HAP-1 (cell line): ENCODE data around the gene SETD7.

Experiments used
- DNase-seq, 2 experiments: peaks; one replicate each; pipeline ENCODE4 v3.0.0-alpha.2; 2016 to 2020; ENCODE audit warnings: low spot score in 2 of 2
- H3K27me3 ChIP-seq: fragments of 250-450 bp; sonication (Bioruptor Pico); 2 replicates; pipeline ENCODE4 v1.5.1; 2020; ENCODE audit warnings: low read depth, mild to moderate bottlenecking, moderate library complexity
- H3K36me3 ChIP-seq: fragments of 250-450 bp; sonication (Bioruptor Pico); replicated peaks from 2 replicates; pipeline ENCODE4 v1.5.1; 2020; ENCODE audit warnings: mild to moderate bottlenecking
- H3K4me1 ChIP-seq: fragments of 250-450 bp; sonication (Bioruptor Pico); 2 replicates; pipeline ENCODE4 v1.5.1; 2020; ENCODE audit warnings: mild to moderate bottlenecking
- H3K4me3 ChIP-seq: fragments of 250-450 bp; sonication (Bioruptor Pico); 2 replicates; pipeline ENCODE4 v1.5.1; 2020; ENCODE audit warnings: mild to moderate bottlenecking, moderate library complexity
- H3K9me3 ChIP-seq: fragments of 250-450 bp; sonication (Bioruptor Pico); 2 replicates; pipeline ENCODE4 v1.5.1; 2020; ENCODE audit warnings: mild to moderate bottlenecking, moderate library complexity
- in situ Hi-C: fragments of 300-500 bp; cut with MboI; formaldehyde crosslinking; loops from 3 replicates; pipeline ENCODE4 v1.14.3; 2020; ENCODE audit warnings: low sequenced_read_pairs, inconsistent platforms, mixed read lengths

Gene SETD7

GRCh38 chr4:139562067-139562684 is 6.2 kb upstream of the SETD7 start:
- no peaks in the 10 kb centered on the region for H3K36me3 ChIP-seq
- in situ Hi-C loops = no loop called here
- H3K9me3 ChIP-seq = no peaks in the 10 kb centered on the region
- no peak for DNase-seq
- peaks cover 5% of the 10 kb centered on the region for H3K4me1 ChIP-seq
- H3K4me3 ChIP-seq = no peak overlapping the region
- no peaks in the 10 kb centered on the region for H3K27me3 ChIP-seq

- no peak overlapping the region for H3K4me3 ChIP-seq
- H3K9me3 ChIP-seq = no peaks in the 10 kb centered on the region
- peaks cover 5% of the 10 kb centered on the region for H3K4me1 ChIP-seq
- H3K27me3 ChIP-seq = no peaks in the 10 kb centered on the region
- H3K36me3 ChIP-seq = no peaks in the 10 kb centered on the region
- in situ Hi-C loops = no loop called here
- DNase-seq = peak in 1 of 2 experiments; percentile 30
These were observed 4.5 kb upstream of the SETD7 start for GRCh38 chr4:139560406-139561104.

- Histone ChIP-seq H3K36me3 (no peaks in the 10 kb centered on the region), H3K27me3 (no peaks in the 10 kb centered on the region), H3K9me3 (no peaks in the 10 kb centered on the region), H3K4me3 (no peak overlapping the region), H3K4me1 (peaks cover 7% of the 10 kb centered on the region)
- in situ Hi-C loops = no loop called here
- no peak for DNase-seq
These were observed 3.7 kb upstream of the SETD7 start for GRCh38 chr4:139559687-139560086.

- no peaks in the 10 kb centered on the region for H3K9me3 ChIP-seq
- peaks cover 13% of the 10 kb centered on the region for H3K4me1 ChIP-seq
- in situ Hi-C loops = no loop called here
- H3K4me3 ChIP-seq = no peak overlapping the region
- no peaks in the 10 kb centered on the region for H3K36me3 ChIP-seq
- no peak for DNase-seq
- no peaks in the 10 kb centered on the region for H3K27me3 ChIP-seq
These were observed 3.1 kb upstream of the SETD7 start for GRCh38 chr4:139559089-139559479.

GRCh38 chr4:139558235-139559088 is 2.4 kb upstream of the SETD7 start:
- H3K4me3 ChIP-seq = no peak overlapping the region
- H3K27me3 ChIP-seq = no peaks in the 10 kb centered on the region
- no peaks in the 10 kb centered on the region for H3K9me3 ChIP-seq
- H3K4me1 ChIP-seq = peaks cover 20% of the 10 kb centered on the region
- in situ Hi-C loops = no loop called here
- DNase-seq = no peak
- H3K36me3 ChIP-seq = no peaks in the 10 kb centered on the region

GRCh38 chr4:139557556-139558110 is 1.6 kb upstream of the SETD7 start:
- no peaks in the 10 kb centered on the region for H3K9me3 ChIP-seq
- H3K4me1 ChIP-seq = peaks cover 24% of the 10 kb centered on the region
- DNase-seq = no peak
- H3K36me3 ChIP-seq = no peaks in the 10 kb centered on the region
- in situ Hi-C loops = no loop called here
- peak overlapping the region; percentile 69 for H3K4me3 ChIP-seq
- no peaks in the 10 kb centered on the region for H3K27me3 ChIP-seq

- peak; percentile 29 to 66 for DNase-seq
- in situ Hi-C loops = no loop called here
- H3K4me1 ChIP-seq = peaks cover 24% of the 10 kb centered on the region
- no peaks in the 10 kb centered on the region for H3K9me3 ChIP-seq
- peak overlapping the region; percentile 69 for H3K4me3 ChIP-seq
- no peaks in the 10 kb centered on the region for H3K27me3 ChIP-seq
- H3K36me3 ChIP-seq = no peaks in the 10 kb centered on the region
These were observed 921 bp upstream of the SETD7 start for GRCh38 chr4:139556724-139557555.

- Histone ChIP-seq H3K27me3 (no peaks in the 10 kb centered on the region), H3K36me3 (no peaks in the 10 kb centered on the region), H3K4me3 (peak overlapping the region; percentile 69), H3K9me3 (no peaks in the 10 kb centered on the region), H3K4me1 (peaks cover 24% of the 10 kb centered on the region)
- in situ Hi-C loops = no loop called here
- DNase-seq = no peak
These were observed 331 bp downstream of the SETD7 start for GRCh38 chr4:139555705-139556070.

- Histone ChIP-seq H3K36me3 (no peaks in the 10 kb centered on the region), H3K9me3 (no peaks in the 10 kb centered on the region), H3K4me1 (peaks cover 29% of the 10 kb centered on the region), H3K27me3 (no peaks in the 10 kb centered on the region), H3K4me3 (peak overlapping the region; percentile 69)
- in situ Hi-C loops = no loop called here
- DNase-seq = peak; percentile 83 to 93
These were observed 920 bp downstream of the SETD7 start for GRCh38 chr4:139554893-139555704.

GRCh38 chr4:139554642-139554892 is 1.5 kb downstream of the SETD7 start:
- Histone ChIP-seq H3K4me3 (peak overlapping the region; percentile 69), H3K27me3 (no peaks in the 10 kb centered on the region), H3K36me3 (no peaks in the 10 kb centered on the region), H3K9me3 (no peaks in the 10 kb centered on the region), H3K4me1 (peaks cover 29% of the 10 kb centered on the region)
- in situ Hi-C loops = no loop called here
- no peak for DNase-seq

- in situ Hi-C loops = no loop called here
- no peaks in the 10 kb centered on the region for H3K27me3 ChIP-seq
- peaks cover 29% of the 10 kb centered on the region for H3K4me1 ChIP-seq
- no peaks in the 10 kb centered on the region for H3K36me3 ChIP-seq
- no peak for DNase-seq
- peak overlapping the region; percentile 69 for H3K4me3 ChIP-seq
- no peaks in the 10 kb centered on the region for H3K9me3 ChIP-seq
These were observed 2.0 kb downstream of the SETD7 start for GRCh38 chr4:139553751-139554641.
